Measurements from ENCODE around the gene GNG14. TPM values are rescaled to one million over a fixed set of nuclear protein-coding genes. Genes with fewer than 3 reads are reported as not detected.
A peak's percentile ranks its signal among the peaks of the same experiment; 100 is the strongest.

GNG14 gene
- total and polyA plus RNA-seq, 8 donors = not detected

GRCh38 chr19:12737835-12738351 lies 50.1 kb downstream of the GNG14 start:
- intact Hi-C loops (cut with DNase I) = no loop called here
- H3K4me3 ChIP-seq = peak overlapping the region; percentile 75 to 86 (median 80)
- H3K27me3 ChIP-seq = no peaks in the 10 kb centered on the region
- TF ChIP-seq CTCF (IDR thresholded peaks at IDR 0.05) = no peak
- no peaks in the 10 kb centered on the region for H3K9me3 ChIP-seq
- H3K27ac ChIP-seq = no peak overlapping the region
- peaks cover 9 to 21% (median 11%) of the 10 kb centered on the region in 3 donors for H3K4me1 ChIP-seq
- ATAC-seq (no peak), FAIRE-seq (no peak), DNase-seq (no peak)
- H3K36me3 ChIP-seq = peaks cover 0 to 7% (median 0%) of the 10 kb centered on the region in 3 donors
- 7 to 10% methylated on average over 13 of the region's 13 CpGs for WGBS, 2 donors

Other genes with a start within 250 kb of the GNG14 start
- 1 to 10 TPM; 1.2 to 3.8 (median 2.0) TPM for gene ZNF443, start 247.0 kb upstream of the GNG14 start, total RNA-seq
- gene ZNF443, start 247.0 kb upstream of the GNG14 start, polyA plus RNA-seq = 1 to 10 TPM; 2.4 to 3.8 TPM
- gene ZNF709, start 203.2 kb upstream of the GNG14 start, total RNA-seq = 1 to 10 TPM in 4 of 6 donors, under 1 TPM in 2; 0.56 to 2.5 (median 1.9) TPM
- 1 to 10 TPM in 1 of 2 donors, under 1 TPM in 1; 0.87 to 1.5 TPM for gene ZNF709, start 203.2 kb upstream of the GNG14 start, polyA plus RNA-seq
- 10 to 100 TPM in 1 of 6 donors, 1 to 10 TPM in 5; 5.0 to 10.4 (median 6.2) TPM for gene ZNF564, start 136.5 kb upstream of the GNG14 start, total RNA-seq
- gene ZNF564, start 136.5 kb upstream of the GNG14 start, polyA plus RNA-seq = 1 to 10 TPM; 4.2 to 5.2 TPM
- 1 to 10 TPM; 3.3 to 7.0 (median 4.1) TPM for gene ZNF490, start 77.2 kb upstream of the GNG14 start, total RNA-seq
- under 1 TPM; 0.38 to 0.65 TPM for gene ZNF490, start 77.2 kb upstream of the GNG14 start, polyA plus RNA-seq
- 10 to 100 TPM in 5 of 6 donors, 1 to 10 TPM in 1; 10.0 to 16.7 (median 12.3) TPM for gene ZNF791, start 77.1 kb upstream of the GNG14 start, total RNA-seq
- gene ZNF791, start 77.1 kb upstream of the GNG14 start, polyA plus RNA-seq = 1 to 10 TPM; 6.1 to 6.3 TPM
- gene MAN2B1, start 21.3 kb upstream of the GNG14 start, total RNA-seq = 10 to 100 TPM; 33.2 to 92.8 (median 59.2) TPM
- gene MAN2B1, start 21.3 kb upstream of the GNG14 start, polyA plus RNA-seq = 10 to 100 TPM; 30.2 to 48.2 TPM
- 1 to 10 TPM; 3.5 to 8.8 (median 5.7) TPM for gene WDR83, start 21.2 kb upstream of the GNG14 start, total RNA-seq
- gene WDR83, start 21.2 kb upstream of the GNG14 start, polyA plus RNA-seq = 10 to 100 TPM; 25.6 to 28.1 TPM
- gene DHPS, start 6.1 kb upstream of the GNG14 start, total RNA-seq = 10 to 100 TPM; 36.0 to 53.2 (median 47.7) TPM
- 10 to 100 TPM; 78.8 to 85.7 TPM for gene DHPS, start 6.1 kb upstream of the GNG14 start, polyA plus RNA-seq
- 1 to 10 TPM; 3.1 to 5.0 (median 4.2) TPM for gene FBXW9, start 8.6 kb downstream of the GNG14 start, total RNA-seq
- gene FBXW9, start 8.6 kb downstream of the GNG14 start, polyA plus RNA-seq = 1 to 10 TPM; 5.6 to 8.5 TPM
- gene TNPO2, start 35.9 kb downstream of the GNG14 start, total RNA-seq = 10 to 100 TPM; 15.7 to 29.5 (median 20.8) TPM
- gene TNPO2, start 35.9 kb downstream of the GNG14 start, polyA plus RNA-seq = 10 to 100 TPM; 29.0 to 37.2 TPM
- 10 to 100 TPM; 49.2 to 86.5 (median 63.0) TPM for gene TRIR, start 46.7 kb downstream of the GNG14 start, total RNA-seq
- gene TRIR, start 46.7 kb downstream of the GNG14 start, polyA plus RNA-seq = 100 to 1,000 TPM; 163 to 191 TPM
- 10 to 100 TPM; 16.6 to 34.5 (median 27.9) TPM for gene GET3, start 49.5 kb downstream of the GNG14 start, total RNA-seq
- gene GET3, start 49.5 kb downstream of the GNG14 start, polyA plus RNA-seq = 10 to 100 TPM; 34.8 to 48.2 TPM
- not detected for gene BEST2, start 63.8 kb downstream of the GNG14 start, total RNA-seq
- gene BEST2, start 63.8 kb downstream of the GNG14 start, polyA plus RNA-seq = not detected
- gene HOOK2, start 87.6 kb downstream of the GNG14 start, total RNA-seq = 10 to 100 TPM; 37.7 to 60.9 (median 49.0) TPM
- gene HOOK2, start 87.6 kb downstream of the GNG14 start, polyA plus RNA-seq = 100 to 1,000 TPM; 268 to 300 TPM
- gene JUNB, start 103.5 kb downstream of the GNG14 start, total RNA-seq = 100 to 1,000 TPM in 2 of 6 donors, 10 to 100 TPM in 4; 41.6 to 109 (median 70.7) TPM
- 100 to 1,000 TPM; 172 to 206 TPM for gene JUNB, start 103.5 kb downstream of the GNG14 start, polyA plus RNA-seq
- 100 to 1,000 TPM in 4 of 6 donors, 10 to 100 TPM in 2; 77.5 to 109 (median 103) TPM for gene PRDX2, start 113.8 kb downstream of the GNG14 start, total RNA-seq
- gene PRDX2, start 113.8 kb downstream of the GNG14 start, polyA plus RNA-seq = 100 to 1,000 TPM in 1 of 2 donors, 10 to 100 TPM in 1; 75.8 to 172 TPM
- 1 to 10 TPM in 5 of 6 donors, under 1 TPM in 1; 0.90 to 3.9 (median 2.1) TPM for gene THSD8, start 114.1 kb downstream of the GNG14 start, total RNA-seq
- gene THSD8, start 114.1 kb downstream of the GNG14 start, polyA plus RNA-seq = 1 to 10 TPM; 1.3 to 2.0 TPM
- gene RNASEH2A, start 118.6 kb downstream of the GNG14 start, total RNA-seq = 1 to 10 TPM; 1.7 to 6.0 (median 3.0) TPM
- gene RNASEH2A, start 118.6 kb downstream of the GNG14 start, polyA plus RNA-seq = 1 to 10 TPM; 3.9 to 5.5 TPM
- under 1 TPM in 4 of 6 donors, not detected in 2; 0.19 to 0.86 (median 0.37) TPM for gene RTBDN, start 146.6 kb downstream of the GNG14 start, total RNA-seq
- 1 to 10 TPM; 1.2 to 4.6 TPM for gene RTBDN, start 146.6 kb downstream of the GNG14 start, polyA plus RNA-seq
- 1 to 10 TPM in 1 of 6 donors, under 1 TPM in 5; 0.23 to 1.1 (median 0.84) TPM for gene MAST1, start 150.5 kb downstream of the GNG14 start, total RNA-seq
- gene MAST1, start 150.5 kb downstream of the GNG14 start, polyA plus RNA-seq = 1 to 10 TPM; 5.8 to 7.3 TPM
- gene DNASE2, start 193.5 kb downstream of the GNG14 start, total RNA-seq = 10 to 100 TPM; 16.2 to 35.9 (median 20.5) TPM
- gene DNASE2, start 193.5 kb downstream of the GNG14 start, polyA plus RNA-seq = 10 to 100 TPM in 1 of 2 donors, 1 to 10 TPM in 1; 9.4 to 21.0 TPM
- gene KLF1, start 199.2 kb downstream of the GNG14 start, total RNA-seq = under 1 TPM in 2 of 6 donors, not detected in 4; 0.12 to 0.22 TPM
- not detected for gene KLF1, start 199.2 kb downstream of the GNG14 start, polyA plus RNA-seq
- 10 to 100 TPM in 3 of 6 donors, 1 to 10 TPM in 3; 6.3 to 17.2 (median 11.7) TPM for gene GCDH, start 203.2 kb downstream of the GNG14 start, total RNA-seq
- gene GCDH, start 203.2 kb downstream of the GNG14 start, polyA plus RNA-seq = 10 to 100 TPM; 19.2 to 27.1 TPM
- not detected for gene SYCE2, start 231.3 kb downstream of the GNG14 start, total RNA-seq
- gene SYCE2, start 231.3 kb downstream of the GNG14 start, polyA plus RNA-seq = under 1 TPM in 1 of 2 donors, not detected in 1; 0.19 TPM
- 10 to 100 TPM; 19.4 to 46.0 (median 29.0) TPM for gene FARSA, start 245.7 kb downstream of the GNG14 start, total RNA-seq
- gene FARSA, start 245.7 kb downstream of the GNG14 start, polyA plus RNA-seq = 10 to 100 TPM; 30.4 to 31.0 TPM

All from pancreas (tissue), 10 donors.